Erythroblast (primary cell): ENCODE data around the gene FAM184A.

Experiments used
- GATA1 ChIP-seq: IDR thresholded peaks from 2 replicates; pipeline ENCODE4 v1.6.1; 2011; ENCODE audit warnings: low read depth, mild to moderate bottlenecking, control low read depth, low read length, moderate library complexity
- POLR2A ChIP-seq: IDR thresholded peaks from 2 replicates; pipeline ENCODE4 v1.6.1; 2011; ENCODE audit warnings: mild to moderate bottlenecking, low read length

DNA sequence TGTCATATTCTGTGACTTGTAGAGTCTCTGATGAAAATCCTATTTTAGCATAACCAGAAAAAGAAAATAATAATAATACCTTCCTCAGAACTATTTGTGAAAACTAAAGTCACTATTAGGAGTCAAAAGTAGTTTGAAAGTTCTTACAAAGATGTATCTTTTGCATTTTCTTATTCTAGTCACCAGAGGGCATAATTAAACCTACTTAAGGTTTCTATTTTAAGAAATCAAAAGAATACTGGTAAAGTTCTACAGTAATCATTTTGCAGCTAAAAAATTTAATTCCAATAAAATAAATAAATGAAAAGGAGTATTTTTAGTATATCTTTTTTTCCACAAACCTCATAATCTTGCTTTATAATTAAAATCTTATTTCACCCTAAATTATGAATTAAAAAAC lies 115.5 kb downstream of the FAM184A start:
- no peak for TF ChIP-seq POLR2A
- no peak for TF ChIP-seq GATA1
